ENCODE measurements around the gene CD4.

CD4 gene

DNA sequence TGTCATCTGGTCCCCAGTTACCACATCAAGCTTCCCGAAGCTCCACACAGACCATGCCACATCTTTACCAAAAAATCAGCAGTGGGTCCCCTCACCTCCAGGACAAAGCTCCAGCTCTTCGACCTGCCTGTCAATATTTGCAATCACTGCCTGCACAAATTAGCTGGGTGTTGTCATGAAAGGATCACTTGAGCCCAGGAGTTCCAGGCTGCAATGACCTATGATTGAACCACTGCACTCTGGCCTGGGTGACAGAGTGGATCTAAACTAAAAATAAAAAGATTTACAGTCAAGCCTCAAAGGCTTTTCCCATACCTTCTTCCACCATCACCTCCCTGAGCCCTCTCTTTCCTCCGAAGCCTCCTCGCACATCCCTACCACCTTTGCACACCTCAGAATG is 7.2 kb downstream of the CD4 start:
- Histone ChIP-seq H3K27ac (no peak overlapping the region), H3K4me3 (no peak overlapping the region)
- TF ChIP-seq, protein P1, sequence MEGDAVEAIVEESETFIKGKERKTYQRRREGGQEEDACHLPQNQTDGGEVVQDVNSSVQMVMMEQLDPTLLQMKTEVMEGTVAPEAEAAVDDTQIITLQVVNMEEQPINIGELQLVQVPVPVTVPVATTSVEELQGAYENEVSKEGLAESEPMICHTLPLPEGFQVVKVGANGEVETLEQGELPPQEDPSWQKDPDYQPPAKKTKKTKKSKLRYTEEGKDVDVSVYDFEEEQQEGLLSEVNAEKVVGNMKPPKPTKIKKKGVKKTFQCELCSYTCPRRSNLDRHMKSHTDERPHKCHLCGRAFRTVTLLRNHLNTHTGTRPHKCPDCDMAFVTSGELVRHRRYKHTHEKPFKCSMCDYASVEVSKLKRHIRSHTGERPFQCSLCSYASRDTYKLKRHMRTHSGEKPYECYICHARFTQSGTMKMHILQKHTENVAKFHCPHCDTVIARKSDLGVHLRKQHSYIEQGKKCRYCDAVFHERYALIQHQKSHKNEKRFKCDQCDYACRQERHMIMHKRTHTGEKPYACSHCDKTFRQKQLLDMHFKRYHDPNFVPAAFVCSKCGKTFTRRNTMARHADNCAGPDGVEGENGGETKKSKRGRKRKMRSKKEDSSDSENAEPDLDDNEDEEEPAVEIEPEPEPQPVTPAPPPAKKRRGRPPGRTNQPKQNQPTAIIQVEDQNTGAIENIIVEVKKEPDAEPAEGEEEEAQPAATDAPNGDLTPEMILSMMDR (IDR thresholded peaks at IDR 0.05), result no peak
- DNase-seq (ENCODE audit: low spot score), result no peak

DNA sequence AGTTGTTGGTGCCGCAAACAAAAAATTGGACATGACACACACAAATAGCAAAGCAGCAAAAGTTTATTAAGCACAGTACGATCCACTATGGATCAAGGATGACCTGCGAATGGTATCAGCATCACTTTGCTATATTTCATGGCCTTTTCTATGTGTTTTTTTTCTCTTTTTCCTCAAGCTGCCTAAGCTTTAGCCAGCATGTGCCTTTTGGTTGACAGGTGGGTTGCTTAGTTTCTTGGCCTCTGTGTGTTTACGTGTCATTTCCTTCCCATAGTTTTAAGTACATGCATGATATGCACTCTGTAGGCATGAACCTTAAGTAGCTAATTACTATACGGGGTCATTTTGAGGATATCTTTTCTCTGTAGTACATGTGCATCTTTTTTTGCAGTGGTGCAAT is 9.8 kb downstream of the CD4 start:
- no peak overlapping the region for H3K27ac ChIP-seq
- H3K4me3 ChIP-seq, result no peak overlapping the region
- DNase-seq (ENCODE audit: low spot score), result no peak
- TF ChIP-seq, protein P1 (IDR thresholded peaks at IDR 0.05), result no peak

DNA sequence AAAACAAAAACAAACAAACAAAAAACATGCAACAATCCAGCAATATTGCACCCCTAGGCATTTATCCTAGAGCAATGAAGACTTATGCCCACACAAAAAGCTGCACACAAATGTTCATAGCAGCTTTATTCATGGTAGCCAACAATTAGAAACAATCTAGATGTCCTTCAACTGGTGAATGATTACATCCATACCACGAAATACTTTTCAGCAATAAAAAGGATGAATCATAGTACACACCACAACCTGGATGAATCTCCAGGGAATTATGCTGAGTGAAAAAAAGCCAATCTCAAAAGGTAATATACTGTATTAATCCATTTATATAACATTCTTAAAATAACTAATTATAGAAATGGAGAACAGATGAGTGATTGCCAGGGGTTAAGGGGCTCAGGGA is 17.8 kb downstream of the CD4 start:
- no peak for DNase-seq (ENCODE audit: low spot score)
- no peak overlapping the region for H3K27ac ChIP-seq
- no peak overlapping the region for H3K4me3 ChIP-seq
- TF ChIP-seq, protein P1 (IDR thresholded peaks at IDR 0.05), result no peak

DNA sequence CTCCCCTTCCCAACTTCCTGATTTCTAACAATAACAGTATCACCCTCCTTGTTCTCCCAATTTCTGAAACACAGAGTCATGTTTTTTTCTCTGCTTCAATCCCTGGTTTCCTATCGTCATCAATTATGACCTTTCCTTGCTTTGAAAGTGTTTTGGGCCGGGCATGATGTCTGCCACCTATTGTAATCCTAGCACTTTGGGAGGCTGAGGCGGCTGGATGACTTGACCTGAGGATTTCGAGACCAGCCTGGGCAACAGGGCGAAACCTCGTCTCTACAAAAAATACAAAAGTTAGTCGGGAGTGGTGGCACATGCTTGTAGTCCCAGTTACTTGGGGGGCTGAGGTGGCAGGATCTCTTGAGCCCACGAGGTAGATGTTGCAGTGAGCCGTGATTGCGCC is 19.7 kb downstream of the CD4 start:
- Histone ChIP-seq H3K4me3 (no peak overlapping the region), H3K27ac (no peak overlapping the region)
- DNase-seq (ENCODE audit: low spot score), result no peak
- TF ChIP-seq, protein P1 (IDR thresholded peaks at IDR 0.05), result no peak

DNA sequence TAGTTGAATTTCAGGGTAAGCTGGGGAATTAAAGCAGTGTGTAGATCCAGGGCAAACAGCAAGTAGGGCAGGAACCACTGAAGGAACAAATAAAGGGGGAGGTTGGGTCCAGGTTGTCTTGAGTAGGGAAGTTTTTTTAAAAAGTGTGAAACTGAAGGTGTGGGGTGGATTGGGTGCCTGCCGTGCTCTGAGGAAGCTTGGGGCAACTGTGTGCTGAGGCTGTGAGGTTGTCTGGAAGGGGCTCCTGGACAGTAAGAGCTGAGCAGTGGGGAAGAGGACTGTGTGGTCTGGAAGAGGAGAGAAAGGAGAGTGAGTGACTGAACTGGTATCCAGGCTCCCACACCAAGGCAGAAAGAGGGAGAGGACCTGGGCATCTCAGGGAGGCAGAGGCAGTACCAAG is 21.4 kb downstream of the CD4 start:
- Histone ChIP-seq H3K4me3 (no peak overlapping the region), H3K27ac (no peak overlapping the region)
- DNase-seq (ENCODE audit: low spot score), result no peak
- TF ChIP-seq, protein P1 (IDR thresholded peaks at IDR 0.05), result no peak

DNA sequence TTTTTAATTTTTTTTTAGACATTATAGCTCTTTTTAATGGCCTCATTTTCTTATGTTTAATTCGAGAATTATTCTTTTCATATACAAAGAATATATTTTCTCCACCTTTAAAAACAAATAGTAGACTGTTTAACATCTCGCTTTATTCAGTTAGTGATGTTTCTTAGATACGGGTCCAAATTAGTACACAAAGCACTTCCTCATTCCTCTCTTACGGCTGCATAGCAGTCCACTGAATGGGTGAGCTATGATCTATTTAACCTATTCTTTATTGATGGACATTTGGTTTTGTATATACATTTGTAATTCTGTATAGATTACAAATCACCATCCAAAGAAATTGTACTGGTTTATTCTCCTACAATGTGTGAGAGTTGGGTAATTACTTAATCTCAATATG is 24.0 kb downstream of the CD4 start:
- TF ChIP-seq, protein P1 (IDR thresholded peaks at IDR 0.05), result no peak
- no peak for DNase-seq (ENCODE audit: low spot score)

DNA sequence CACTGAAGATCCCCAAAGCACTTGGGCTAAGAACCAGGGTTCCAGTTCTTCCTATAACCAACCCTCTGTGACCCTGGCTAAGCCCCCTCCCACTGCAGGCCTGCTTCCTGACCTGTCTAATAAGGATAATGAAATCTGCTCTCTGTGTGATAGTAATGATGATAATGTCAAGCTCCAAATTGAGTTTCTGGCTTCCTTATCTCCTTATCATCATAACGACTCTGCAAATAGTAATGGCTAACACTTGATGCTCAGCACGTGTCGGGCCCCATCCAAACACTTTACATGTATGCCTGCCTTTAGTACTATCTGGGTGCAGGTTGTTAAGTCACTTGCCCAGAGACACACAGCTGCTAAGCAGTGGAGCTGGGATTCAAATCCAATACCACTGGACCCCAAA is 27.3 kb downstream of the CD4 start:
- DNase-seq (ENCODE audit: low spot score), result no peak
- H3K27ac ChIP-seq, result no peak overlapping the region
- no peak overlapping the region for H3K4me3 ChIP-seq
- TF ChIP-seq, protein P1 (IDR thresholded peaks at IDR 0.05), result no peak

More for the DNA sequence above, 24.0 kb downstream of the CD4 start:
- H3K27ac ChIP-seq, result no peak overlapping the region
- H3K4me3 ChIP-seq, result no peak overlapping the region
